HEK293T (cell line): ENCODE measurements around the gene KIF16B.

Experiments
- BHLHE40 ChIP-seq: fragments of 450-650 bp; IDR thresholded peaks from 2 replicates; pipeline ENCODE4 v1.6.1; 2016; ENCODE audit warnings: mild to moderate bottlenecking, moderate library complexity, borderline replicate concordance
- NFRKB ChIP-seq: fragments of 450-650 bp; IDR thresholded peaks from 2 replicates; pipeline ENCODE4 v1.6.1; 2016; ENCODE audit warnings: mild to moderate bottlenecking, moderate library complexity
- PKNOX1 ChIP-seq: fragments of 450-650 bp; IDR thresholded peaks from 2 replicates; pipeline ENCODE4 v1.6.1; 2016
- SP1 ChIP-seq: fragments of 450-650 bp; IDR thresholded peaks from 2 replicates; pipeline ENCODE4 v1.6.1; 2017

- no peak for TF ChIP-seq PKNOX1
- no peak for TF ChIP-seq BHLHE40
- no peak for TF ChIP-seq SP1
- no peak for TF ChIP-seq NFRKB
These were observed 40.7 kb upstream of the KIF16B start for GRCh38 chr20:16613954-16614353.
